Colonic mucosa (tissue), 4 donors: ENCODE results near the gene FBN3. TPM values are rescaled to one million over a fixed set of nuclear protein-coding genes. Genes with fewer than 3 reads are reported as not detected.

ENCODE experiments used
- DNase-seq: peaks from one replicate; pipeline ENCODE4 v3.0.0-alpha.2; 2020
- H3K27ac ChIP-seq: fragments of 200-600 bp; one replicate; pipeline ENCODE4 v1.8.0; 2021
- H3K27me3 ChIP-seq: fragments of 200-600 bp; one replicate; pipeline ENCODE4 v1.8.0; 2021
- H3K36me3 ChIP-seq: fragments of 200-600 bp; one replicate; pipeline ENCODE4 v1.8.0; 2021
- H3K4me1 ChIP-seq: fragments of 200-600 bp; one replicate; pipeline ENCODE4 v1.8.0; 2021; ENCODE audit warnings: mild to moderate bottlenecking
- H3K4me3 ChIP-seq: fragments of 200-600 bp; one replicate; pipeline ENCODE4 v1.8.0; 2021
- H3K9ac ChIP-seq, 2 donors: one replicate each; pipeline ENCODE4 v1.7.0; 2013; ENCODE audit warnings: control low read depth in 2 of 2, low read depth in 2 of 2, low read length in 2 of 2
- H3K9me3 ChIP-seq: fragments of 200-600 bp; one replicate; pipeline ENCODE4 v1.8.0; 2021
- CTCF ChIP-seq: fragments of 200-600 bp; IDR thresholded peaks from one replicate; pipeline ENCODE4 v1.8.0; 2022; ENCODE audit warnings: antibody characterized with exemption, mild to moderate bottlenecking
- intact Hi-C: fragments of 100-400 bp; cut with DNase I; formaldehyde crosslinking; loops from one replicate; pipeline ENCODE4 v1.14.1; 2022
- total RNA-seq, 2 donors: library from RNA; stranded (reverse); fragmentation: NEBNext Ultra II Directional in 1 of 2; extraction: Animal tissue kit (Norgen Biotek cat#: 25700) in 1 of 2; gene quantifications; one replicate each; pipeline ENCODE4 v1.2.1, GENCODE V29; 2021
- donor health status: healthy.
- donor health status: DM: no; HTN: no; CAD: no.
- donor health status: DM: no; HTN: no; CAD: no.

Gene FBN3
- total RNA-seq, 2 donors from 2014 or later, result 0.05 TPM; not detected in 1

GRCh38 chr19:8093740-8094139 is 55.7 kb downstream of the FBN3 start:
- no peak overlapping the region for H3K9ac ChIP-seq
- no peaks in the 10 kb centered on the region for H3K27me3 ChIP-seq
- intact Hi-C loops, result no loop called here

GRCh38 chr19:8090950-8091349 is 58.4 kb downstream of the FBN3 start:
- Histone ChIP-seq H3K9me3 (no peaks in the 10 kb centered on the region), H3K27me3 (no peaks in the 10 kb centered on the region), H3K4me1 (no peaks in the 10 kb centered on the region), H3K9ac (no peak overlapping the region), H3K4me3 (no peak overlapping the region), H3K27ac (no peak overlapping the region), H3K36me3 (no peaks in the 10 kb centered on the region)
- no peak for TF ChIP-seq CTCF
- no peak for DNase-seq
- intact Hi-C loops, result no loop called here

More at GRCh38 chr19:8093740-8094139, 55.7 kb downstream of the FBN3 start:
- Histone ChIP-seq H3K4me3 (no peak overlapping the region), H3K27ac (no peak overlapping the region), H3K36me3 (no peaks in the 10 kb centered on the region), H3K4me1 (no peaks in the 10 kb centered on the region), H3K9me3 (no peaks in the 10 kb centered on the region)
- DNase-seq, result no peak
- TF ChIP-seq CTCF, result no peak

GRCh38 chr19:8089664-8090601 is 59.5 kb downstream of the FBN3 start:
- no peak overlapping the region for H3K27ac ChIP-seq
- no peaks in the 10 kb centered on the region for H3K4me1 ChIP-seq
- no peaks in the 10 kb centered on the region for H3K36me3 ChIP-seq
- no peak for TF ChIP-seq CTCF
- intact Hi-C loops, result no loop called here
- no peak overlapping the region for H3K9ac ChIP-seq
- no peak overlapping the region for H3K4me3 ChIP-seq
- no peak for DNase-seq
- no peaks in the 10 kb centered on the region for H3K9me3 ChIP-seq
- H3K27me3 ChIP-seq, result no peaks in the 10 kb centered on the region

GRCh38 chr19:8088752-8089663 is 60.4 kb downstream of the FBN3 start:
- Histone ChIP-seq H3K9me3 (no peaks in the 10 kb centered on the region), H3K4me3 (no peak overlapping the region), H3K36me3 (no peaks in the 10 kb centered on the region), H3K9ac (no peak overlapping the region), H3K4me1 (no peaks in the 10 kb centered on the region), H3K27me3 (no peaks in the 10 kb centered on the region), H3K27ac (no peak overlapping the region)
- TF ChIP-seq CTCF, result no peak
- DNase-seq, result no peak
- intact Hi-C loops, result no loop called here

- Histone ChIP-seq H3K27ac (no peak overlapping the region), H3K36me3 (no peaks in the 10 kb centered on the region), H3K9ac (no peak overlapping the region), H3K9me3 (no peaks in the 10 kb centered on the region), H3K4me3 (no peak overlapping the region), H3K4me1 (no peaks in the 10 kb centered on the region), H3K27me3 (no peaks in the 10 kb centered on the region)
- TF ChIP-seq CTCF, result no peak
- intact Hi-C loops, result no loop called here
- no peak for DNase-seq
These were observed 61.5 kb downstream of the FBN3 start for GRCh38 chr19:8087876-8088275.
